Measurements from ENCODE around the gene NIP7. TPM values are rescaled to one million over a fixed set of nuclear protein-coding genes. Genes with fewer than 3 reads are reported as not detected.

NIP7 gene
- total and polyA plus RNA-seq, 9 donors: 5.7 to 24.6 (median 16.6) TPM

GRCh38 chr16:69310653-69311532 is 28.7 kb upstream of the NIP7 start, which contains the start of gene VPS4A:
TSS of gene VPS4A (plus strand) at chr16:69311350. CDS start at chr16:69311512, 162 bp downstream.
- intact Hi-C loops (cut with DNase I): no loop called here
- WGBS, 3 donors: 9 to 16% (median 11%) methylated on average over 43 to 70 of the region's 70 CpGs
- DNase-seq: peak; percentile 95 to 99 (median 97)

GRCh38 chr16:69311533-69312387 is 27.8 kb upstream of the NIP7 start:
- intact Hi-C loops (cut with DNase I): no loop called here
- peak overlapping the region; percentile 92 for H3K4me3 ChIP-seq
- peak in 1 of 5 donors; percentile 49 for DNase-seq
- H3K27me3 ChIP-seq: no peaks in the 10 kb centered on the region
- peak overlapping the region; percentile 46 to 74 for H3K27ac ChIP-seq
- H3K4me1 ChIP-seq (ENCODE audit: insufficient read depth): peaks cover 2% of the 10 kb centered on the region
- H3K9me3 ChIP-seq: no peaks in the 10 kb centered on the region
- TF ChIP-seq POLR2A (IDR thresholded peaks at IDR 0.05) (no peak), CTCF (IDR thresholded peaks at IDR 0.05) (no peak), EP300 (IDR thresholded peaks at IDR 0.05) (no peak)
- H3K36me3 ChIP-seq: no peaks in the 10 kb centered on the region
- 1% methylated on average over 53 to 59 of the region's 59 CpGs for WGBS, 3 donors

More at GRCh38 chr16:69310653-69311532, 28.7 kb upstream of the NIP7 start, which contains the start of gene VPS4A:
- TF ChIP-seq EP300 (IDR thresholded peaks at IDR 0.05) (no peak), CTCF (IDR thresholded peaks at IDR 0.05) (peak; percentile 86 to 97 (median 92)), POLR2A (IDR thresholded peaks at IDR 0.05) (peak; percentile 76)
- H3K9me3 ChIP-seq: no peaks in the 10 kb centered on the region
- H3K27ac ChIP-seq: peak within 1 kb of the TSS; percentile 46 to 74
- H3K36me3 ChIP-seq: no peaks in the 10 kb centered on the region
- no peaks in the 10 kb centered on the region for H3K27me3 ChIP-seq
- peak within 1 kb of the TSS; percentile 92 for H3K4me3 ChIP-seq
- peaks cover 2% of the 10 kb centered on the region for H3K4me1 ChIP-seq (ENCODE audit: insufficient read depth)

GRCh38 chr16:69313469-69313868 is 26.1 kb upstream of the NIP7 start:
- WGBS, 3 donors: 93 to 96% (median 93%) methylated on average over 5 of the region's 5 CpGs
- no peak for DNase-seq
- Histone ChIP-seq H3K27ac (no peak overlapping the region), H3K9me3 (no peaks in the 10 kb centered on the region), H3K4me3 (no peak overlapping the region), H3K36me3 (no peaks in the 10 kb centered on the region), H3K27me3 (no peaks in the 10 kb centered on the region), H3K4me1 (ENCODE audit: insufficient read depth) (peaks cover 2% of the 10 kb centered on the region)
- intact Hi-C loops (cut with DNase I): no loop called here
- TF ChIP-seq POLR2A (IDR thresholded peaks at IDR 0.05) (no peak), CTCF (IDR thresholded peaks at IDR 0.05) (no peak), EP300 (IDR thresholded peaks at IDR 0.05) (no peak)

GRCh38 chr16:69314534-69314933 is 25.0 kb upstream of the NIP7 start:
- peak in 1 of 5 donors; percentile 11 for DNase-seq
- intact Hi-C loops (cut with DNase I): no loop called here
- no peaks in the 10 kb centered on the region for H3K9me3 ChIP-seq
- peaks cover 2% of the 10 kb centered on the region for H3K4me1 ChIP-seq (ENCODE audit: insufficient read depth)
- TF ChIP-seq CTCF (IDR thresholded peaks at IDR 0.05) (no peak), POLR2A (IDR thresholded peaks at IDR 0.05) (no peak), EP300 (IDR thresholded peaks at IDR 0.05) (no peak)
- no peaks in the 10 kb centered on the region for H3K36me3 ChIP-seq
- no peak overlapping the region for H3K4me3 ChIP-seq
- H3K27ac ChIP-seq: no peak overlapping the region
- H3K27me3 ChIP-seq: no peaks in the 10 kb centered on the region
- 61 to 79% (median 74%) methylated on average over 11 of the region's 11 CpGs for WGBS, 3 donors
